Muscle layer of colon (tissue), 2 donors: ENCODE results near the gene GSTM1.
"Not testable (repeated sequence)": the region's sequence is repeated elsewhere in the genome, so short reads cannot be mapped to it uniquely, and the experiment has no call there.

Source experiments
- H3K27ac ChIP-seq: one replicate; pipeline ENCODE4 v1.7.0; 2013; ENCODE audit warnings: low read depth, mild to moderate bottlenecking, low read length, moderate library complexity
- H3K27me3 ChIP-seq, 2 donors: one replicate each; pipeline ENCODE4 v1.7.0; 2013; ENCODE audit warnings: low read length in 2 of 2, mild to moderate bottlenecking in 2 of 2; ENCODE audit not compliant: insufficient read depth in 2 of 2, control insufficient read depth in 1 of 2
- H3K36me3 ChIP-seq: one replicate; pipeline ENCODE4 v1.7.0; 2013; ENCODE audit warnings: mild to moderate bottlenecking, low read length; ENCODE audit not compliant: insufficient read depth
- H3K4me1 ChIP-seq: one replicate; pipeline ENCODE4 v1.7.0; 2013; ENCODE audit warnings: mild to moderate bottlenecking, low read length; ENCODE audit not compliant: insufficient read depth
- H3K4me3 ChIP-seq, 2 donors: one replicate each; pipeline ENCODE4 v1.7.0; 2013; ENCODE audit warnings: low read length in 2 of 2, low read depth in 1 of 2, mild to moderate bottlenecking in 1 of 2, moderate library complexity in 1 of 2
- H3K9ac ChIP-seq: one replicate; pipeline ENCODE4 v1.7.0; 2013; ENCODE audit warnings: low read length
- H3K9me3 ChIP-seq: one replicate; pipeline ENCODE4 v1.7.0; 2013; ENCODE audit warnings: mild to moderate bottlenecking, low read length
- donor health status: abdominal sarcoma.
- donor health status: Adenocarcinoma of cecum.

GSTM1 gene

GRCh38 chr1:109708949-109709348 lies 21.3 kb downstream of the GSTM1 start:
- H3K4me1 ChIP-seq, H3K9ac ChIP-seq, H3K36me3 ChIP-seq, H3K27me3 ChIP-seq, H3K4me3 ChIP-seq, H3K27ac ChIP-seq, H3K9me3 ChIP-seq: not testable (repeated sequence)

DNA sequence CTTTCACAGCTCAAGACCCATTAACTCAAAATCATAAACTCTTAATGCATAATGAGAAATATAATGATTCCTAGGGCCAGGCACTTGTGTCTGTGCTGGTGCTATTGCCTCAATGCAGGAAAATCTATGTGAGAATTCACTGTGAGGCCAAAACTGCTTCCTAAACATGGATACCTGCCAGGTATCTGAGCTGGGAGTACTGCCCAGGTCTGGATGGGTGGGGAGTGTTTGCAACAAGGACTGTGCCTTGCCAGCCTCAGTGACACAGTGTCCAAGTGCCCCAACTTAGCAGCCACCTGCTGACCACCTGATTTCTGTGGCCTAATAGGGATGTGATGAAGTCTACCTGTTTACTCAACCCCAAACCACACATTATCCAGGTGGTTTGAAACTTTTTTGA lies 22.2 kb downstream of the GSTM1 start:
- not testable (repeated sequence) for H3K4me1 ChIP-seq, H3K9ac ChIP-seq, H3K4me3 ChIP-seq, H3K27me3 ChIP-seq, H3K36me3 ChIP-seq, H3K9me3 ChIP-seq, H3K27ac ChIP-seq

DNA sequence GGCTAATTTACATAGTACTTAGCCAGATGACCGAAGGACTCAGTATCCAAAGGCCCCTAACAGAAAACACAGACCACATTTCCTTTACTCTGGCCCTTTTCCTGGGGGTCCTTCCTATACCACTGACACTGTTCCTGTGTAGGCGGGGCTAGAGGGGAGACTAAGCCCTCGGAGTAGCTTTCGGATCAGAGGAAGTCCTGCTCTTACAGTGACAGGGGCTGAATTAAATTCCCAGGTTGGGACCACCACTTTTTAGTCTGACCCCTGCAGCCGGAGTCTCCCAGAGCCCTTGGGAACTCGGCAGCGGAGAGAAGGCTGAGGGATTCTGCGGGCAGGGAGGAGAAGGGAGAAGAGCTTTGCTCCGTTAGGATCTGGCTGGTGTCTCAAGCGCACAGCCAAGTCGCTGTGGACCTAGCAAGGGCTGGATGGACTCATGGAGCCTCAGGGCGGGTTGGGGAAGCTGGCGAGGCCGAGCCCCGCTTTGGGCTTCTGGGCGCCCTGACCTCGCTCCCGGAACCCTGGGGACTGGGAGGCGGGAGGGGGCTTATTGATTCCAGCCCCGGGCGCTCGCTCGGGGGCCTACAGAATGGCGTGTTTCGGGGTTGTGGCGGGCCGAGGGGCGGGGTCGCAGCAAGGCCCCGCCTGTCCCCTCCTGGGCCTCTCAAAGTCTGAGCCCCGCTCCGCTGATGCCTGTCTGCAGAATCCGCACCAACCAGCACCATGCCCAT lies 24.1 kb downstream of the GSTM1 start, which contains the start of gene GSTM5:
Gene GSTM5 (plus strand): TSS at position 659 of the 728 bp plus-strand sequence. CDS start 62 bp downstream, at position 721.
- not testable (repeated sequence) for H3K9me3 ChIP-seq, H3K27ac ChIP-seq, H3K36me3 ChIP-seq, H3K27me3 ChIP-seq, H3K9ac ChIP-seq, H3K4me1 ChIP-seq
- H3K4me3 ChIP-seq, result peak within 1 kb of the TSS; percentile 27 to 56

DNA sequence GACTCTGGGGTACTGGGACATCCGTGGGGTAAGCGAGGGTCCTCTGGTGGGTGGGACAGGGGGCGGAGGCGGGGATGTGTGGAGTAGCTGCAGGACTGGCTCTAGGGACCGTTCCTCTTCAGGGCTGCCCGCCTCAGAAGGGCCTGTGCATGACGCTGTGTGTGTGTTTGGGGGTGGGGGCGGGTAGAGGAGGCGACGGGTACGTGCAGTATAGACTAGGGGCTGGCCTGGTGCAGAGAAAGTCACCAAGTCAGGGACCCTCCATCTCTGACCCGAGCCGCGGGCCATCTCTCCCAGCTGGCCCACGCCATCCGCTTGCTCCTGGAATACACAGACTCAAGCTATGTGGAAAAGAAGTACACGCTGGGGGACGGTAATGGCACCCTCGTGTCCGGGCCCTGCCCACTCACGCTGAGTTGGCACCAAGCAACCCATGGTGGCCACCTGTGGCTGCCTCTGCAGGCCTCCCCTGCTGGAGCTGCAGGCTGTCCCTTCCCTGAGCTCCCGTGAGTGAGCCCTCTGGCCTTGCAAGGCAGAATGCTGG lies 24.8 kb downstream of the GSTM1 start:
- Histone ChIP-seq H3K27ac (no peak overlapping the region), H3K4me3 (peak overlapping the region; percentile 27 to 56), H3K9ac (no peak overlapping the region), H3K9me3 (no peaks in the 10 kb centered on the region), H3K4me1 (no peaks in the 10 kb centered on the region), H3K27me3 (no peaks in the 10 kb centered on the region), H3K36me3 (no peaks in the 10 kb centered on the region)

DNA sequence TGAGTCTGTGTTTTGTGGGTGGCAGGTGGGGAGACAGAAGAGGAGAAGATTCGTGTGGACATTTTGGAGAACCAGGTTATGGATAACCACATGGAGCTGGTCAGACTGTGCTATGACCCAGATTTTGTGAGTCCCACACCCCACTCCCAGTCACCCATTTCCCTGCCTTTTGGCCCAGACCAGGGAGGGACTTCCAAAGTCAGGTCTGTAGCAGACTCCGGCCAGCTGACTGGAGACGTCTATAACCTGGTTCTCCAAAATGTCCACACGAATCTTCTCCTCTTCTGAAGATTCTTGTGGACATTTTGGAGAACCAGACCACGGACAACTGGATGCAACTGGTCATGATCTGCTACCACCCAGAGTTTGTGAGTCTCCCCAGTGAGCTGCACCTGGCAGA lies 26.0 kb downstream of the GSTM1 start:
- no peak overlapping the region for H3K9ac ChIP-seq
- H3K9me3 ChIP-seq, result no peaks in the 10 kb centered on the region
- H3K4me1 ChIP-seq, result no peaks in the 10 kb centered on the region
- H3K4me3 ChIP-seq, result no peak overlapping the region
- H3K27me3 ChIP-seq, result no peaks in the 10 kb centered on the region
- H3K27ac ChIP-seq, result no peak overlapping the region
- H3K36me3 ChIP-seq, result no peaks in the 10 kb centered on the region

DNA sequence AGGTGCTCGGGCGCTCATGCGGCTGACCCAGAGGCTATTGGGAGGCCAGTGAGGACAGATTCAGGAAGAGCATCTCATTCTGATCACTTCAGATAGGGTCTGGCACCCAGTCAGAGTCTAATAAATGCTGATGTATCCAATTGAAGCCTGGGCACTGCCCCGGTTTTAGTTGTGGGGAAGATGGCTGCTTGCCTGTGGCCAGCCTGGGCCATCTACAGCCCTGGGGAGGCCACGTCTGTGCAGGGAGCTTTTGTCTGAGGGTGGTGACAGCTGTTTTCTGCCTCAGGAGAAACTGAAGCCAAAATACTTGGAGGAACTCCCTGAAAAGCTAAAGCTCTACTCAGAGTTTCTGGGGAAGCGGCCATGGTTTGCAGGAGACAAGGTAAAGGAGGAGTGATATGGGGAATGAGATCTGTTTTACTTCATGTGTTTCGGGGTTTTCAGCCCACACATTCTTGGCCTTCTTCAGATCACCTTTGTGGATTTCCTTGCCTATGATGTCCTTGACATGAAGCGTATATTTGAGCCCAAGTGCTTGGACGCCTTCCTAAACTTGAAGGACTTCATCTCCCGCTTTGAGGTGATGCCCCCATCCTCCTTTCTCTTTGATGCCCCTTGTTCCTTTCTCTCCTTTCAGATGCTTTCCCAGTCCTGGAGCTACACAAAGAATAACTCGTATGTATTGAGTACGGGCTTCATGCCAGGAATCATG lies 27.2 kb downstream of the GSTM1 start:
- no peak overlapping the region for H3K9ac ChIP-seq
- no peaks in the 10 kb centered on the region for H3K36me3 ChIP-seq
- H3K4me1 ChIP-seq, result no peaks in the 10 kb centered on the region
- H3K27ac ChIP-seq, result no peak overlapping the region
- H3K9me3 ChIP-seq, result no peaks in the 10 kb centered on the region
- no peaks in the 10 kb centered on the region for H3K27me3 ChIP-seq
- H3K4me3 ChIP-seq, result no peak overlapping the region

GRCh38 chr1:109716121-109716520 lies 28.5 kb downstream of the GSTM1 start:
- Histone ChIP-seq H3K4me3 (no peak overlapping the region), H3K9me3 (no peaks in the 10 kb centered on the region), H3K4me1 (no peaks in the 10 kb centered on the region), H3K9ac (no peak overlapping the region), H3K36me3 (no peaks in the 10 kb centered on the region), H3K27ac (no peak overlapping the region), H3K27me3 (no peaks in the 10 kb centered on the region)

- Histone ChIP-seq H3K27me3 (no peaks in the 10 kb centered on the region), H3K27ac (no peak overlapping the region), H3K36me3 (no peaks in the 10 kb centered on the region), H3K9ac (no peak overlapping the region), H3K4me3 (no peak overlapping the region), H3K4me1 (no peaks in the 10 kb centered on the region), H3K9me3 (no peaks in the 10 kb centered on the region)
These were observed 29.0 kb downstream of the GSTM1 start for GRCh38 chr1:109716570-109717090.

GRCh38 chr1:109717729-109718128 lies 30.1 kb downstream of the GSTM1 start:
- no peaks in the 10 kb centered on the region for H3K9me3 ChIP-seq
- H3K4me1 ChIP-seq, result no peaks in the 10 kb centered on the region
- no peak overlapping the region for H3K9ac ChIP-seq
- no peak overlapping the region for H3K4me3 ChIP-seq
- H3K27me3 ChIP-seq, result no peaks in the 10 kb centered on the region
- H3K36me3 ChIP-seq, result no peaks in the 10 kb centered on the region
- no peak overlapping the region for H3K27ac ChIP-seq

DNA sequence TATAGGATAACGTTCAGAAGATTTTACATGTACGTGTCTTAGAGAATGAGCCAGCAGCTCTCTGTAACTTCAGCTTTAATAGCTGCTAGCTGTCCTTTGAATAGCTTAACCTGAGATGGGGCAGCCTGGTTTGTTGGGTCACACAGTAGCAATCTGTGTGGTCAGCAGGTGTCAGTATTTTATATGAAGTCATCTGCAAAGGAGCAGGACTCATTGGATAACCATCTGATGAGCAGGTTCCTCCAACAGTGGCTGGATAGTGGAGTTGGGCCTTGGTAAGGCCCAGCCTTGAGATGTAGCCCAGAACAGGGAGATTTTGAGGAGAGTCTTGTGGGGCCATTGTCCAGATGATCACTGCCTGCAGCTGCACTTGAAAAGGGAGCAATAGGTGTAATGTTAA lies 30.9 kb downstream of the GSTM1 start:
- Histone ChIP-seq H3K9ac (no peak overlapping the region), H3K4me1 (peaks cover 5% of the 10 kb centered on the region), H3K4me3 (no peak overlapping the region), H3K36me3 (no peaks in the 10 kb centered on the region), H3K27me3 (no peaks in the 10 kb centered on the region), H3K27ac (no peak overlapping the region), H3K9me3 (no peaks in the 10 kb centered on the region)

GRCh38 chr1:109719337-109719837 lies 31.8 kb downstream of the GSTM1 start:
- no peak overlapping the region for H3K4me3 ChIP-seq
- no peak overlapping the region for H3K9ac ChIP-seq
- H3K27ac ChIP-seq, result no peak overlapping the region
- H3K4me1 ChIP-seq, result peaks cover 8% of the 10 kb centered on the region
- no peaks in the 10 kb centered on the region for H3K27me3 ChIP-seq
- no peaks in the 10 kb centered on the region for H3K9me3 ChIP-seq
- no peaks in the 10 kb centered on the region for H3K36me3 ChIP-seq
